ENCODE measurements around the gene NTSR1. TPM values are rescaled to one million over a fixed set of nuclear protein-coding genes. Genes with fewer than 3 reads are reported as not detected.

Gene NTSR1
- total RNA-seq, 6 experiments from 2014 or later = 0.04 to 0.74 (median 0.09) TPM; not detected in 2

- ATAC-seq = peak in 2 of 4 donors; percentile 20 to 29
- H3K9me3 ChIP-seq = no peaks in the 10 kb centered on the region
- intact Hi-C loops (cut with DNase I) = no loop called here
- no peak for TF ChIP-seq CTCF (IDR thresholded peaks at IDR 0.05)
- no peak for TF ChIP-seq POLR2A (IDR thresholded peaks at IDR 0.05)
- WGBS (ENCODE audit: insufficient coverage, low coverage, low lambda C conversion rate, missing lambda C conversion rate) = 50% methylated on average over 19 of the region's 32 CpGs
- H3K36me3 ChIP-seq = no peaks in the 10 kb centered on the region
- H3K4me3 ChIP-seq = no peak overlapping the region
- peak in 2 of 3 donors; percentile 22 to 51 for DNase-seq
- no peaks in the 10 kb centered on the region for H3K4me1 ChIP-seq
- H3K27me3 ChIP-seq = no peaks in the 10 kb centered on the region
- no peak overlapping the region for H3K27ac ChIP-seq
Observed at GRCh38 chr20:62739581-62740285, 31.1 kb downstream of the NTSR1 start.

GRCh38 chr20:62740286-62741141 lies 31.9 kb downstream of the NTSR1 start:
- Histone ChIP-seq H3K4me1 (no peaks in the 10 kb centered on the region), H3K27me3 (no peaks in the 10 kb centered on the region), H3K9me3 (no peaks in the 10 kb centered on the region), H3K27ac (no peak overlapping the region), H3K4me3 (no peak overlapping the region), H3K36me3 (no peaks in the 10 kb centered on the region)
- intact Hi-C loops (cut with DNase I) = no loop called here
- ATAC-seq = peak in 3 of 4 donors; percentile 23 to 35 (median 23)
- peak in 2 of 3 donors; percentile 27 to 40 for DNase-seq
- 49% methylated on average over 13 of the region's 28 CpGs for WGBS (ENCODE audit: insufficient coverage, low coverage, low lambda C conversion rate, missing lambda C conversion rate)
- TF ChIP-seq CTCF (IDR thresholded peaks at IDR 0.05) (no peak), POLR2A (IDR thresholded peaks at IDR 0.05) (no peak)

GRCh38 chr20:62741191-62741691 lies 32.6 kb downstream of the NTSR1 start:
- Histone ChIP-seq H3K9me3 (no peaks in the 10 kb centered on the region), H3K4me1 (no peaks in the 10 kb centered on the region), H3K36me3 (no peaks in the 10 kb centered on the region), H3K27me3 (no peaks in the 10 kb centered on the region), H3K27ac (no peak overlapping the region), H3K4me3 (no peak overlapping the region)
- ATAC-seq = no peak
- DNase-seq = peak in 2 of 3 donors; percentile 13 to 37
- WGBS (ENCODE audit: insufficient coverage, low coverage, low lambda C conversion rate, missing lambda C conversion rate) = 20% methylated on average over 1 of the region's 9 CpGs
- intact Hi-C loops (cut with DNase I) = no loop called here
- no peak for TF ChIP-seq CTCF (IDR thresholded peaks at IDR 0.05)
- TF ChIP-seq POLR2A (IDR thresholded peaks at IDR 0.05) = no peak

- WGBS (ENCODE audit: insufficient coverage, low coverage, low lambda C conversion rate, missing lambda C conversion rate) = no CpG with 5 or more reads among the region's 18 CpGs
- no peaks in the 10 kb centered on the region for H3K36me3 ChIP-seq
- intact Hi-C loops (cut with DNase I) = no loop called here
- ATAC-seq (no peak), DNase-seq (peak in 2 of 3 donors; percentile 16 to 36)
- H3K27me3 ChIP-seq = no peaks in the 10 kb centered on the region
- no peak overlapping the region for H3K27ac ChIP-seq
- H3K9me3 ChIP-seq = no peaks in the 10 kb centered on the region
- no peaks in the 10 kb centered on the region for H3K4me1 ChIP-seq
- TF ChIP-seq POLR2A (IDR thresholded peaks at IDR 0.05) (no peak), CTCF (IDR thresholded peaks at IDR 0.05) (no peak)
- no peak overlapping the region for H3K4me3 ChIP-seq
Observed at GRCh38 chr20:62741701-62742491, 33.3 kb downstream of the NTSR1 start.

All from right lobe of liver (tissue), 6 donors.